HG02571 (cell line): ENCODE data around the gene OTUD6A.

Source experiments
- ATAC-seq: cut with Tn5 transposase; IDR thresholded peaks from one replicate; pipeline ENCODE4 v1.9.1; 2021; ENCODE audit warnings: mild to moderate bottlenecking, moderate library complexity; ENCODE audit not compliant: unreplicated experiment

The OTUD6A gene, protein sequence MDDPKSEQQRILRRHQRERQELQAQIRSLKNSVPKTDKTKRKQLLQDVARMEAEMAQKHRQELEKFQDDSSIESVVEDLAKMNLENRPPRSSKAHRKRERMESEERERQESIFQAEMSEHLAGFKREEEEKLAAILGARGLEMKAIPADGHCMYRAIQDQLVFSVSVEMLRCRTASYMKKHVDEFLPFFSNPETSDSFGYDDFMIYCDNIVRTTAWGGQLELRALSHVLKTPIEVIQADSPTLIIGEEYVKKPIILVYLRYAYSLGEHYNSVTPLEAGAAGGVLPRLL

DNA sequence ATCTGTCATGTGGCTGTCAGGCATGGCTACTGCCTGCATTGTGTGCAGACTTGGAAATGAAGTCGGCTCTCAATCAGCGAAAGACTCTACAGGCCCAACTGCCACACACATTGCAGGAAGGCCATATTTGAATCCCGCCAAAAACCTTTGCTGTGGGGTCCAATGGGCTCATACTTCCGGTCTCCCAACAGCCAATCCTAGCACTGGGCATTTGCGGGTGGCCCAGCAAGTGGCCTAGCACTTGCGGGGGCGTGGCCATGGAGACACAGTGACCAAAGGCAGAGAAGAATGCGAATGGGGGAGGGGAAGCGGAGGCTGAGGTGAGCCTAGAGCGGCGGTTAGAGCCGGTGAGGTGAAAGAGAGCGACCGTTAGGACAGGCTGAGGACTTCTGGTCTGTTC is at the start of gene OTUD6A:
TSS of gene OTUD6A (plus strand) at position 382 of the 400 bp plus-strand sequence. CDS start 68 bp downstream, outside the sequence.
- no peak for ATAC-seq

DNA sequence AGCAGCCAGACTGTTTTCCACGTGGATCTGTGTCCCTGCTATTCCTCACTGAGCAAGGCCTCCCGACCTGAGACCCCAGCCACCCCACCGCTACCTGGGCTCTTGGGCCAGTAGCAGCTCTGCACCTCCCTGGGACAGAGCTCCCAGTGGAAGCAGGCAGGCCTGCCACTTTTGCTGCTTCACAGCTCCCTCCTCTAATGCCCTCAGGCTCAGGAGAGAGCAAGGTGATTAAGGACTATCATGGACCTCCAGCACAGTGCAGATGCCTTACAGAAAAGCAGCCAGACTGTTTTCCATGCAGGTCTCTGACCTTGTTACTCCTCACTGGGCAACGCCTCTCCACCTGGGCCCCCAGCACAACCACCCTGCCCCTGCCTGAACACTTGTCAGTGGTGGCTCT is 49.5 kb upstream of the OTUD6A start:
- ATAC-seq: no peak

DNA sequence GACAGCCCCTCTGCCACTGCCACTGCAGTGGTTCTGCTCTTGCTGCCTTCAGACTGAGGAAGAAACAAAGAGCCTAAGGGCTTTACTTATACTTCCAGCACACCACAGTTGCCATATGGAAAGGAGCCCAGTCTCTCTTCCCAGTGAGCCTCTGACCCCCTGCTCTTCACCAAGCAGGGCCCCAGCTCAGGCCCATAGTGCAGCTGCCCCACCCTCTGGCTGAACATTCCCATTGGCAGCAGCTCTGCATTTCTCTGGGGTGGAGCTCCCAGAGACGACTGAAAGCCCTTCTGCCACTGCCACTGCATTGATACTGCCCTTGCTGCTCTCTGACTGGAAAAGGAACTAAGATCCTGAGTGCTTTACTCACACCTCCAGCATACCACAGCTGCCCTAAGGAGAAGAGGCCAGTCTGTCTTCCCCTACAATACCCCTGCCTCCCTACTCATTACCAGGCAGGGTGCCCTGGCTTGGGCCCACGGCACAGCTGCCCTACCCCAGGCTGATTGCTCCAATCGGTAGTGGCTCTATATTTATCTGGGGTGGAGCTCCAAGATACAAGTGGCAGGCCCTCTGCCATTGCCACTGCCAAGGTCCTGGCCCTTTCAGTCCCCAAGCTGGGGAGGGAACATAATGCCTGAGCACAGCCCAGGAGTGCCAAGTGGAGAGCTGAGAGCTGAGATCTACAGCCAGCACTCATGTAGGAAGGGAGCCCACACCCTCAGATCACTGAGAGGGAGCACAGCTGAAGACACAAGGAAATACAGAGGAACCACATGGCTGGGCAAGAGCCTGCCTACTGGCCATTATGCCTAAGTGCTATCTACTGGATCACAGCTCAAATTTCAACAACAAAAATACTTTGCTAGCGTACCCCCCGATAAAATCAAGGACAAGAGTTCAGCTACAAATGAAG is 48.5 kb upstream of the OTUD6A start:
- no peak for ATAC-seq

DNA sequence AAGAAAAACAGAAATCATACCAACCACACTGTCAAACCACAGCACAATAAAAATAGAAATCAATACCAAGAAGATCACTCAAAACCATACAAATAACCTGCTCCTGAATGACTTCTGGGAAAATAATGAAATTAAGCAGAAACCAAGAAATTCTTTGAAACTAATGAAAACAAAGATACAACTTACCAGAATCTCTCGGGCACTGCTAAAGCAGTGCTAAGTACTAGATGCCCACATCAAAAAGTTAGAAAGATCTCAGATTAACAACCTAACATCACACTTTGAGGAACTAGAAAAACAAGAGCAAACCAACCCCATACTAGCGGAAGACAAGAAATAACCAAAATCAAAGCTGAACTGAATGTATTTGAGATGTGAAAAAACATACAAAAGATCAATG is 45.7 kb upstream of the OTUD6A start:
- no peak for ATAC-seq

DNA sequence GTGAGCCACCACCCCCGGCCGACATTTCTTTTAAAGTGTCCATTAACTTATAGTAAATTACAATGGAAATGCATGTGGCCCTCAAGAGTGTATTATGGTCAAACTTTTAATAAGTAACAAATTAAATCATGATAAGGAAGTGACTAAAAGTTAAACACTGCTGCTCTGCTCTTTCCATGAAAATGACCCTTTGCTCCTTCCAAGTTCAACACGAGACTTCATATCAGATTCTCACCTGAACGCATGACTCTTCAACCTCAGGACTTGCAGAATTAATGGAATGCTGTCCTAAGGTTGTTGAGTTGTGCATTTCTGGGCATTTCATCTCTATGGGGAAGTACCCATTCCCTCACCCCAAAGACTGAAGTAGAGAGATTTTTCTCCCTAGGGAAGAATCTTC is 39.6 kb upstream of the OTUD6A start:
- ATAC-seq: no peak

DNA sequence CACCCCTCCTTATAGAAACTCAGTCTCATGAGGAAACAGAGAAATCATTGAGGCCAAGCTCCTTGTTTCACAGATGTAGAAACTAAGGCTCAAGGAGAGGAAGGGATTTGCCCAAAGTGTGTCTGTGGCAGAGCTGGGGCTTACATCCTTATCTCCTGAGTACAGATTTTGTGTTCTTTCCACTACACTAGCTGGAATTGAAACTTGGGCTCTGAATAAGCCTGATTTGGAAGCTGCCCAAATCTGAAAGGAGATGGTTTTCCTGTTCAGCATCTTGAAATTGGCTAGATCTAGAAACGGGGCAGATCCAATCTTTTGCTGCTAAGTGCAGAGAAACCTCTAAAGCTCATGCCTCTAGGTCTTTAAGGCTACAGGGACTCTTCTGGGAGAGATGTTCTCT is 36.8 kb upstream of the OTUD6A start:
- ATAC-seq: no peak

DNA sequence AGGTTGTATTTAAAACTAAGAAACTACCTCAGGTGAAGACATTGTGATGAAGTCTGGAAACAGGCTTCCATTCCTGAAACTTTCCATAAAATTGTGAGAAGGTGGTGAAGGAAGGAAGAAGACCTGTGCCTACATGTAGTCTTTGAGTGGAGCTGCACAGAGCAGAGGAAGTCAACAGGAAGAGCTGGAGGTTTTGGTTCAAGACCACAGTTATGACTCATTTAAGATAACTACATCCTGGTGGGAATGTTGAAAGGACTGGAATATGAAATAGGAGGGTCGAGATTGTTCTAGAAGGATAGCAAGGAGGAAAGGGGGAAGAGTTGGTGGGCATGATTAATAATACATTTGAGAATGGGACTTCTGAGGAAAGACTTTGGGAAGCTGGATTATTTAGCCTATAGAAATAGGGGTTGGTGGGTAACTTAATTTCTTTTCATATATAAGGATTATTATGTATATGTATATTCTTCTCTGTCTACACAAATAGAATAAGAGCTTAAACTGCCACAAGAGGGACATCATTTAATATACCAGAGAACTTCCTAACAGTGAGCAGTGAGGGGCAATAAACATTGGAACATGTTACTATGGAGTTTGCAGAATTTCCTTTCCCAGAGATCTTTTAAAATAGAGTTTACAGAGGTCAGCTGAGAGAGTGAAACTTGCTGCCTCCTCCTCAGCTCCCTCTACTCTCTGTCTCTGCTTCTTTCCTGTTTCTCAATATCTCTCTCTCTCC is 36.0 kb upstream of the OTUD6A start:
- no peak for ATAC-seq

DNA sequence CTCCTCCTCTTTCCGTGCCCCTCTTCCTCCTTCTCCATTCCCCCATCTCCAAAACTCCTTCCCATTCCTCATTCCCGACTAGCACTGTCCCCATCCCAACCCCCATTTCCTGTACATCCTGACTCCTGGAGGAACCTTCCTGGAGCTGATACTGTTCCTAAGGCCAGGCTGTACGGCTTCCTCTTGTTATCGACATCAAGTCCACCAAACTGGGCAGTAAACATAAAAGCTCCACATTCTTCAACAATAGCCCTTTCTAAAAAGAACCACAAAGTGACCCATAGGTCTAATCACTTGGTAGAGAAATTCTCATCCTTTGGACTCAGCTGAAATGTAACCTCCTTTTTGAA is 35.4 kb upstream of the OTUD6A start:
- no peak for ATAC-seq

DNA sequence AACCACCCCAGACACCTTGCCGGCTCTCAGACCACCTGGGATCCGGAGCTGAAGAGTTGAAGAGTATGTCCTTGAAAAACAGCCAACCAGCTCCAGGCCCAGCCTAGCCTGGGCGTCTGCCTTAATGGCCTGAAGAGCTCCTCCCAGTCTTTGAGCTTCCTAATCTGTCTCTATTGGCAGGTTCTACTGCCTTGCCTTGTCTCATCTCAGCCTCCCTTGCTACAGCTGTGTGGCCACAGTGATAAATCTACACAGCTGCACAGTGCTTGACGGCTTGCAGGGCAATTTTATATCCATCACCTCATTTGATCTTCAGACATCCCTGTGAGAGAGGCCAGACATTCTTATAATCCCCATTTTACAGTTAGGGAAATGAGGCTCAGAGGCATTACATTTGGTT is 32.4 kb upstream of the OTUD6A start:
- ATAC-seq: no peak

DNA sequence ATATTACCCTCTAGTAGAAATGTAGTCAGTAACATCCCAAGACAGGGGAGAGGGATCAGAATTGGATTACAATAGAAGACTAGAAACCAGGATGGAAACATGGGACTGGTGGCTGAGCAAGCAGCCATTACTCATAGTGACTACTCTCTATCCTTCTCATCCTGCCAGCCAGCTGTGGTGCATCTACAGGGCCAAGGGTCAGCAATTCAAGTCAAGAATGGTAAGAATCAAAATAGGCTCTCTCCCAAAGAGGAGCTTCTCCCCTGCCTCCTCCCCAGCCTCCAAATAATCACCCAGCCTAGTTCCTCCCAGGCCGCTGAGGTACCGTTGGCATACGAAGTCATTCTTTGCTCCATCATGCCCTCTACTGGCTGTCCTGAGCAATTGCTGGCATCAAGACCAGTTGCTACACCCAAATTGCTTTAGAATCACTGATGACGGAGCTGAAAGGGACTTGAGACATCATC is 31.9 kb upstream of the OTUD6A start:
- ATAC-seq: no peak

DNA sequence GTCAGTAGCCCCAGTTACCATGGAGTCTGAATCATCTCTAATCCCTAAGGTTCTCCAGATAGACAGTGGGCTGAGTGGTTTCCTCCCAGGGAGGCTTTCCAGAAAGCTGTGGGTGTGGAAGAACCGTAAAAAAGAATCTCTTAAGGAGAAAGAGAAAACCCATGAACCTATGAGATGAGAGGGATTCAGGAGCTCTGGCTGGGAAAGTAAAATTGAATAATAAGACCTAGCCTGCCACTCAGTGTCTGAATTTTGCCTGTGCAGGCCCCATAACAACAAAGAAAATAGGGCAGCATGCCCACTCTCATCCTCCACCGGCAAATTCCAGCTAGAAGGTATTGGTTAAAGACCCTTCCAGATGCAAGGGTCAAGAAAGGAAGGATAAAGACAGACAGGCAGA is 29.5 kb upstream of the OTUD6A start:
- no peak for ATAC-seq

DNA sequence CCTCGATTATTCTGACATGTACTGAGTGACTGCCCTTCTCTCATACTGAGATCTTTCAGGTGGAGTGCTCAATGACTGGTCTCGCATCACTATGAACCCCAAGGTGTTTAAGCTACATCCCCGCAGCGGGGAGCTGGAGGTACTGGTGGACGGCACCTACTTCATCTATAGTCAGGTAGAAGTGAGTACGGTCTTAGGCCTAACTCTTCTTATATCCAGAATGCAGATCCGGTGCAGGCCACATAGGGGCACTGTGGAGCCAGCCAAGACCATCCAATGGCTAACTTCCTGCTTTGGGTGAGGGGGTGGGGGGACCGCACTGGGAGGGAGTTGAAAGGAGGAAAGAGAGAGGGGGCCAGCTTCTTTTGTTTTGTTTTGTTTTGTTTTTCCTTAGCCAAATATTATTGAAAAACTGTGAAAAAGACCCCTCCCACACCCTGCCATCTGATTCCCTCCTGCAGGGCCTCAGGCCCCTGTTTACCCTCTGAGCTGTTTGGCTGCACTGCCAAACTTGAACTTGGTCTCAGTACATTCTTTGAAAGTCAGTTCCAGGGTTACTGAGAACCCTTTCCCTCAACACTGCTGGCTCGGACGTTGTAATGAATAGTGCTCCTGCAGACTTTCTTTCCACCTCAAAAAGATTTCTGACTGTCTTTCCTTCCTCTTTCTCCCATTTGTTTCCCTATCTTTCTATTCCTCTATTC is 28.8 kb upstream of the OTUD6A start:
- no peak for ATAC-seq

DNA sequence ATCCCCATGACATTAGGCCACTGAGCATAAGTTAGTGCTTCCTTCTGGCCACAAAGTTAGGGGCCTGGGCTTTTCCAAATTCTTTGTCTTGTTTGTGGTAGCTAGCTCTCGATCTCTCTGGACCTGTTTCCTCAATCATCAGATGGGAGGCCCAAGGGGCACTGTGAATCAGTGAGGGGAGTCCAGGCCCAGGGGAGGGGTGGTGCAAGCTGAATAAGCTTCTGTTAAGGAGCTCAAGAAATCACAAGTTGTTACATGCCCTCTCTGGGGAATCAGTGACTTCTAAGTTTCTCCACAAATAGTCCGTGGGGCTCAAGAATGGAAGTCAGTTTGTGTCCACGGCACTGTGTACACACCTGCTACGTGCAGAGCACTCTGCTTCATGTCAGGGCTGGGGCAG is 27.6 kb upstream of the OTUD6A start:
- ATAC-seq: no peak

DNA sequence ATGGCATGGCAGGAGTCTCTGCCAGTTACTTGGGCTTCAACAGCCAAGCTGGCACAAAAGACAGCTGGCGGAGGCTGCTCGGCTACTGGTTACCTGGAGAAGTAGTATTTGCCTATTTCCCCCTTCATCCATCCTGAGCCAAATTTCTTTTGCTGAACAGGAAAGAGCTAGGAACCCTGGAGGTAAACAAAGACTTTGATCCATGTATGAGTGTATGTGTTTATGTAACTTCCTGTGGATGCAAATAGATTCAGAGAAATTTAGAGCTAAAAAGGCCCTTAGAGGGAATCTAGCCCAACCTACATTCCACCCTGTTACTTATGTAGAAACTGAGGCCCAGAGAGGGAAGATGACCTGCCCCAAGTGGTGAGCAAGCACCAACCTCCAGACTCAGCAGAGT is 23.7 kb upstream of the OTUD6A start:
- no peak for ATAC-seq

DNA sequence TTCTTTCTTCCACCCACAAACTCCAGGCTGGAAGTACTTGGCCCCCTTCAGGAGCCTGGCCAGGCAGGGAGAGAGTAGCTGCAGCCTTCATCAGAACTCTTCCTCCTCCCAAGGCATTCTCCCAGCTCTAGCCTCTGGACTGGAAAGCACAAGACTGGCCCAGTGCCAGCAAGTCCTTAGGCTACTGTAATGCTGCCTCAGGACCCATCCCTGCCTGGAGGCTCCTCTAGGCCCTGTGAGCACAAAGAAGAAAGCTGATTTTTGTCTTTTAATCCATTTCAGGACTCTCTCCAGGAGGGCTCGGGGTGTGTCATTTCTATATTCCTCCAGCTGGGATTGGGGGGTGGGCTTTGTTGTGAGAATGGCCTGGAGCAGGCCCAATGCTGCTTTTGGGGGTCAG is 23.3 kb upstream of the OTUD6A start:
- ATAC-seq: no peak

DNA sequence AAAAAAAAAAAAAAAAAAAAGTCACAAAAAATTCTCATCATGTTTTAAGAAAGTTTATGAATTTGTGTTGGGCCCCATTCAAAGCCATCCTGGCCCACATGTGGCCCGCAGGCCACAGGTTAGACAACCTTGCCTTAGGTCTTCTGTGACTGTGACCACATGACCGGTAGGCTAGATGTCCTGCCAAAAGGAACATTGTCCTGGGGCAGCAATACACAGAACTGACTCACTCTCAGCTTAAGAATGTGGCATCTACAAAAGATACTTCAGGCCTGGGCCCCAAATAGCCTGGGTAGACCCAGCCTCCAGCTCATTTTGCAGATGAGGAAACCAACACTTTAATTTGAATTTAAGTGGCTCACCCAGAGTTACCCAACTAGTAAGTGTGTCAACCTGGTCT is 22.5 kb upstream of the OTUD6A start:
- no peak for ATAC-seq

DNA sequence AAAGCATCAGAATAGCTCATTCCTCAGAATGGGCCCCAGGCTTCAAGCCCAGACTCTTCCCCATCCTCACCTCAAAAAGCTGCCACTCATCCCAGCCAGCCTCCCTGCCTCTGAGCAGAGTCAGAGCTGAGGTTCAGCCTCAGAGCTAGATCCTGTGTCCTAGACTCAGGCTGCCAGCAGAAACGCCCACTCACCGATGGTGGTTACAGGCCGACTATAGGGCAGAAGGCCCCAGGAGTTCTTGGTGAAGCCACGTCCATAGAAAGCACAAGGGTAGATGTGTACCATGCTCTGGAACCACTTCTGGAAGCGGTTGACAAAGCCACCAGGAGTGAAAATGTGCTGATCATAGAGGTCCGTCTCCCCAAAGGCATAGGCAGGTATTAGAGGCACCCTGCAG is 20.3 kb upstream of the OTUD6A start:
- ATAC-seq: no peak

DNA sequence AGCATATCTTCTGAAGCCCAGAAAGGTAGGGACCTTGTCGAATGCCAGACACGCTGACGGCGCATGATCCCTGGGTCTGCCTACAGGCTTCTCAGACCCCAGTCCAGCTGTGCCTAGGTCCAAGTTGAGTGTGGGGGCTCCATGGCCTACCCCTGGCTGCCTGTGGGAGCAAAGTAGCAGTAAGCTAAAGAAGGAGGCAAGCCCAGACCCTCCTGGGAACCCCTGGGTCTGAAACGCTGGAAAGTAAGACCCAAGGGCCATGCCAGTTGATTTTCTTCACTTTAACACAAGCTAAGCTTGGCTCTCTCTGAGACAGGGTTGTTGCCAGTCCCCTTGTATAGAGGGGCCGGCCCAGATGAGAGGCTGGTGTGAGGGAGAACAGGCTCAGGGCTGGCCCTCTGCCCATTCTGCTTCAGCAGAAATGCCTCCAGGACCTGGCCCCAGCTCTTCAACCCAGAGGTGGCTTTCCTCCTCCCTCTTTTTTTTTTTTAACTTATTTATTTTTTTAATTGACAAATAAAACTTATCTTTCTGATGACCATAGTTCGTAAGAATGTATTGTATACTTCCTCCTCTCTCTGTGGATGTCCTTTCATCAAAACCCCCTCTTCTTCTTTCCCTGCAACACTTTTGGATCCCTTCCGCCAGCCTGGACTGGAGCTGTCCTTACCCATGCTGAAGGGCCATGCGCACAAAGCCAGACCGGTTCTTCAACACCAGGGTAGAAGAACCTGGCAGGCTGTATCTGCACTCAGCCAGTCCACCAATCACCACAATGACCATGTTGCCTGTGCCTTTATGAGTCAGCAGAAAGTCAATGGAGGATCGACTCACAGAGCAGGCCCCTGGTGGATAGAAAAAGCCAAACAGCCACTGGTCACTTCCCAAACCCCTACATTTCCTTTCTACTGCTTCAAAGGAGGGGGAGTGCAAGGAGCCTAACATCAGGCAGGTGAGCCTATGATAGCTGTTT is 19.6 kb upstream of the OTUD6A start:
- ATAC-seq: no peak

DNA sequence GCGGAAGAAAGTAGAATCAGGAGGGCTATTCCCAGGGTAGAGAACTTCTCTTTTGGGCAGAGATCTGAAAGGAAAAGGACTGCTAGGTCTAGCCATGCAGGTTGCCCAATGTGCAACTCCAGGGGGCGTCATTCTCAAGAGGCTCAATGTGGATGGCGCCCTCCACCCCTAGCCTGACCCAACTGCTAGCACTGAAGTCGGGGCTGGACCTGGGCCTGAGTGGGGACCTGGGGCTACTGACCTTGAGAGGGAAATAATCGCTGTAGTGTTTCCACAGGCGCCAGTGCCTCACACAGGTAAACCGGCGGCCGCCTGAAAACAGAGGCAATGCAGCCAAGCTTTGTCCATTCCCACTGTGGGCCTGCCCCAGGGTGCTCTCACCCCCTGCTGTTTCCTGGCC is 18.6 kb upstream of the OTUD6A start:
- no peak for ATAC-seq
